Measurements from ENCODE around the gene SIGMAR1. TPM values are rescaled to one million over a fixed set of nuclear protein-coding genes. Genes with fewer than 3 reads are reported as not detected.

The SIGMAR1 gene
- total RNA-seq (2021; fragmentation: NEBNext Ultra II Directional; extraction: Animal tissue kit (Norgen Biotek cat#: 25700)): 100 to 1,000 TPM; 126 to 148 (median 138) TPM
- long read RNA-seq, transcript SIGMAR1-201 (4 exons, 1,656 nt): major isoform, 191 of 225 reads
- long read RNA-seq, partial matches to known transcripts: 1 of 225 reads
- long read RNA-seq, other reads (novel, unspliced or antisense): 25 of 225 reads

DNA sequence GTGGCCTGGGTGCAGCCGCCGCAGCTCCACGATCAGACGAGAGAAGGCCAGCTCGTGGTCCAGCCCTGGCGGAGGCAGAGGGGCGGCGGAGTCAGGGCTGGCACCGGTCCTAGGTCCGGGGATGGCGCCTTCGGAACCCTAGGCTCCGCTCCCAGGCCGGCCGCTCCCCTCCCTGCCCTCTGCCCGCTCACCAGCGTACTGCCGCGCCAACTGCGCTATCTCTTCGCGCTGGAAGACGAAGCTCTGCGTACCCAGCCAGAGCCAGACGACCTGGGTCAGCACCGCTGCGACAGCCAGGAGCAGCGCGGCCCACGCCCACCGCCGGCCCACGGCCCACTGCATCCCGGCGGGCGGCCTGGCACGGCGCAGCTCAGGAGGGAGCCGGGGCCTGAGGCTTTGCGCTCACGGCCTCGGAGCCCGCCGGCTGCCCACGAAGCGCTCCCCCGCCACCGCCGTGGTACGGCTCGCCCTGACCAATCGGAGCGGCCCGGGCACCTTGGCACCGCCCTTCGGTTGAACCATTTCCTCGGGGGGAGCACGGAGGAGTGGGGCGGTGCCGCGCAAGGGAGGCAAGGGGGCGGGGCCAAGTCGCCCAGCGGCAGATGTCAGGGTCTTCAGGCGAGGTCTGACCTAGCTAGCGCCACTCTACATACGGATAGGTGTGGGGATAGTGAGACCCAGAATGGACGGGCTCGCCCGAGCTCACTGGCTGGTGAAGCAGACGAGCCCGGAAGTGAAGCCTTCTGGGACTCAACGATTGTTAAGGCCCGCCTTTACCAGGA lies at the start of gene SIGMAR1:
Gene SIGMAR1 (minus strand): TSS at position 432 of the 782 bp plus-strand sequence. CDS start 90 bp downstream, at position 342.
- peak; percentile 87 for DNase-seq
- peak within 1 kb of the TSS; percentile 96 for H3K4me3 Mint-ChIP-seq
- H3K27me3 Mint-ChIP-seq (ENCODE audit: insufficient read depth): peaks cover 2% of the 10 kb centered on the region; the same call in 1 of the 2 replicates
- peaks cover 11% of the 10 kb centered on the region; the same call in 1 of the 2 replicates for H3K36me3 Mint-ChIP-seq (ENCODE audit: low read depth)
- TF ChIP-seq, protein P1, sequence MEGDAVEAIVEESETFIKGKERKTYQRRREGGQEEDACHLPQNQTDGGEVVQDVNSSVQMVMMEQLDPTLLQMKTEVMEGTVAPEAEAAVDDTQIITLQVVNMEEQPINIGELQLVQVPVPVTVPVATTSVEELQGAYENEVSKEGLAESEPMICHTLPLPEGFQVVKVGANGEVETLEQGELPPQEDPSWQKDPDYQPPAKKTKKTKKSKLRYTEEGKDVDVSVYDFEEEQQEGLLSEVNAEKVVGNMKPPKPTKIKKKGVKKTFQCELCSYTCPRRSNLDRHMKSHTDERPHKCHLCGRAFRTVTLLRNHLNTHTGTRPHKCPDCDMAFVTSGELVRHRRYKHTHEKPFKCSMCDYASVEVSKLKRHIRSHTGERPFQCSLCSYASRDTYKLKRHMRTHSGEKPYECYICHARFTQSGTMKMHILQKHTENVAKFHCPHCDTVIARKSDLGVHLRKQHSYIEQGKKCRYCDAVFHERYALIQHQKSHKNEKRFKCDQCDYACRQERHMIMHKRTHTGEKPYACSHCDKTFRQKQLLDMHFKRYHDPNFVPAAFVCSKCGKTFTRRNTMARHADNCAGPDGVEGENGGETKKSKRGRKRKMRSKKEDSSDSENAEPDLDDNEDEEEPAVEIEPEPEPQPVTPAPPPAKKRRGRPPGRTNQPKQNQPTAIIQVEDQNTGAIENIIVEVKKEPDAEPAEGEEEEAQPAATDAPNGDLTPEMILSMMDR (IDR thresholded peaks at IDR 0.05): no peak
- H3K9me3 Mint-ChIP-seq: no peaks in the 10 kb centered on the region
- peak within 1 kb of the TSS; percentile 68 for H3K27ac Mint-ChIP-seq
- H3K4me1 Mint-ChIP-seq (ENCODE audit: low read depth): peaks cover 35% of the 10 kb centered on the region

DNA sequence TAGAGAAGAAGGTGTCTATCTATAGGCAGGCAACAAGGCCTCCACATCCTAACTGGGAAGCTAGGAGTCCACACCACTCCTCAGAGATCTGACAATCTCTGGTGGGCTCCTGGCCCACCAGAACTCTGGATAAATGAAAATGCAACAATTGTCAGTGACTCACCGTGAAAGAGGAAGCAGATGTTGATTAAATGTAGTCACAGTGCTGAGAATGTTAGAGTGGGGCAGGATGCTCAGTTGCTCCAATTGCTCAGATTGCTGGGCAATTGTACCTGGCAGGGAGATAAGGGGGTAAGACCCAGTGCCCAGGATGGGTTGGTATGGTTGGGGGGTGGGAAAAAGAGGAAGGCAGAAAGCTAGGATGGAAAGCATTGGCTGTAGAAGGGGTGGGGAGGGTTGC lies 49.1 kb upstream of the SIGMAR1 start:
- Mint-ChIP-seq H3K36me3 (ENCODE audit: low read depth) (peaks cover 5% of the 10 kb centered on the region; the same call in 1 of the 2 replicates), H3K9me3 (no peaks in the 10 kb centered on the region), H3K4me3 (no peak overlapping the region), H3K27ac (no peak overlapping the region), H3K27me3 (ENCODE audit: insufficient read depth) (peaks cover 1% of the 10 kb centered on the region), H3K4me1 (ENCODE audit: low read depth) (peaks cover 18% of the 10 kb centered on the region)
- no peak for DNase-seq
- TF ChIP-seq, protein P1 (IDR thresholded peaks at IDR 0.05): no peak

DNA sequence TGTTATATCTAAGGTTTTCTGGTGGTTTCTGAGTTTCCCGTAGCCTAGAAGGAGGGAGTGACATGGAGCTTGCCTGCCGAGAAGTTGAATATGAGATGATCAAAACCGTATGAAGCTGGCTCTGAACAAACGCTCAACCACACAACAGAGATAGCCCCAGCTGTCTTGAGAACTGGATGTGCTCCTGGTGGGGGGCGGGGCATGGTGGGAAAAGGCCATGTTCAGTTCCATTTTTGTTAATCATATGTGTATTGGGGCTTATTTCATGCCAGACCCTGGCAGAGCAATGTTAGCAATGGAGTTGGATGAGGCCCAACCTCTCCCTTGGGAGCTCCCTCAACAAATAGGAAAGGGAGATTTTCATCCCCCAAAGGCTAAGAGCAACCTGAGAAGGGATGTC lies 48.6 kb upstream of the SIGMAR1 start:
- Mint-ChIP-seq H3K9me3 (no peaks in the 10 kb centered on the region), H3K27ac (no peak overlapping the region), H3K4me3 (no peak overlapping the region), H3K4me1 (ENCODE audit: low read depth) (peaks cover 18% of the 10 kb centered on the region), H3K36me3 (ENCODE audit: low read depth) (peaks cover 5% of the 10 kb centered on the region; the same call in 1 of the 2 replicates), H3K27me3 (ENCODE audit: insufficient read depth) (peaks cover 1% of the 10 kb centered on the region)
- no peak for DNase-seq
- TF ChIP-seq, protein P1 (IDR thresholded peaks at IDR 0.05): no peak

DNA sequence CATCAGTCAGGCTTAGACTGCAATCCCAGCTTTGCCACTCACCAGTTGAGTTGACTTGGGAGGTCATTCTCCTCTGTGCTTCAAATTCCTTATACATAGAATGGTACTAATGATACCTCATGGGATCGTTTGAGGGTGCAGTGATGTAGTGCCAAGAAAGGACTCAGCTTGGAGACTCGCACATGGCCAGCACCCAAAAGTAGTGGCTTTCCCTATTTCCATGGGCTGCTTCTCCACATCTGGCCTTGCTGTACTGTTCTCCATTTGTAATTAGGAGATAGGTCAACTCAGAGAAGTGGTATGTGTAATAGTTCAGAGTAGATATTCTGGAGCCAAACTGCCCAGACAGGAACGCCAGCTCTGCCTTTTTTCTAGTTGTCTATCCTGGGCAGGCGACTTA lies 48.0 kb upstream of the SIGMAR1 start:
- Mint-ChIP-seq H3K36me3 (ENCODE audit: low read depth) (peaks cover 9% of the 10 kb centered on the region), H3K4me3 (no peak overlapping the region), H3K27me3 (ENCODE audit: insufficient read depth) (peaks cover 1% of the 10 kb centered on the region), H3K4me1 (ENCODE audit: low read depth) (peaks cover 18% of the 10 kb centered on the region), H3K9me3 (no peaks in the 10 kb centered on the region), H3K27ac (no peak overlapping the region)
- TF ChIP-seq, protein P1 (IDR thresholded peaks at IDR 0.05): no peak
- DNase-seq: no peak

DNA sequence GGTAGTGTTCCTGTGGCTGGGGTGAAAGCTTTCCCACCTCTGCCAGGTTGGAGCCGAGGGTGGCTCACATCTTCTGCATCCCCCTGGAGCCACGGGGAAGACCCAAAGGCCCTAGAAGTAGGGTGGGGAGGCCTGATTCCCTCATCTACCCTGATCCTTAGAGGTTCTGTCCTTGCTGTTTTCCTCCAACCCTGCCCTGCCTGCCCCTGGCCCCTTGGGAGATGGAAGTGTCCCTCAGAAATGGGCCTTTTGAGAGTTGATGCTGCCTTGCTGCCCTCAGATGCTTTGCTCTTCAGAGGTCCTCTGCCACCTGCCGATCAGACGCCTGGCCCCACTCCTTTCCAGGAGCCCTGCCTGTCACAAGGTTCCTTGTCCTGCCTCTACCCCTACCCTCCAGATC lies 47.2 kb upstream of the SIGMAR1 start:
- H3K4me1 Mint-ChIP-seq (ENCODE audit: low read depth): peaks cover 18% of the 10 kb centered on the region
- H3K9me3 Mint-ChIP-seq: no peaks in the 10 kb centered on the region
- peaks cover 9% of the 10 kb centered on the region for H3K36me3 Mint-ChIP-seq (ENCODE audit: low read depth)
- DNase-seq: no peak
- H3K27ac Mint-ChIP-seq: no peak overlapping the region
- peaks cover 1% of the 10 kb centered on the region for H3K27me3 Mint-ChIP-seq (ENCODE audit: insufficient read depth)
- TF ChIP-seq, protein P1 (IDR thresholded peaks at IDR 0.05): no peak
- no peak overlapping the region for H3K4me3 Mint-ChIP-seq

All from HFFc6 (cell line).